Inflammatory macrophage (primary cell): ENCODE measurements around the gene CLEC10A.
"Not testable (repeated sequence)": the region's sequence is repeated elsewhere in the genome, so short reads cannot be mapped to it uniquely, and the experiment has no call there.

ENCODE experiments used
- DNase-seq, 2 donors: peaks; one replicate each; pipeline ENCODE4 v3.0.0-alpha.2; 2020 to 2022
- total RNA-seq, 18 experiments: gene quantifications; one replicate each; lab custom pipeline; 2026; ENCODE audit warnings: mixed read lengths in 6 of 18, inconsistent platforms in 2 of 18; lab: John Stamatoyannopoulos, UW

The CLEC10A gene, protein sequence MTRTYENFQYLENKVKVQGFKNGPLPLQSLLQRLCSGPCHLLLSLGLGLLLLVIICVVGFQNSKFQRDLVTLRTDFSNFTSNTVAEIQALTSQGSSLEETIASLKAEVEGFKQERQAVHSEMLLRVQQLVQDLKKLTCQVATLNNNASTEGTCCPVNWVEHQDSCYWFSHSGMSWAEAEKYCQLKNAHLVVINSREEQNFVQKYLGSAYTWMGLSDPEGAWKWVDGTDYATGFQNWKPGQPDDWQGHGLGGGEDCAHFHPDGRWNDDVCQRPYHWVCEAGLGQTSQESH
- total RNA-seq: 0.29 to 14.2 (median 1.9) reads per million in 18 experiments

- peak; percentile 67 to 79 for DNase-seq
Measured at GRCh38 chr17:7079581-7080455, at the start of gene CLEC10A. TSS of gene CLEC10A (minus strand) at chr17:7080251. CDS start at chr17:7078812, 1,439 bp downstream.

DNA sequence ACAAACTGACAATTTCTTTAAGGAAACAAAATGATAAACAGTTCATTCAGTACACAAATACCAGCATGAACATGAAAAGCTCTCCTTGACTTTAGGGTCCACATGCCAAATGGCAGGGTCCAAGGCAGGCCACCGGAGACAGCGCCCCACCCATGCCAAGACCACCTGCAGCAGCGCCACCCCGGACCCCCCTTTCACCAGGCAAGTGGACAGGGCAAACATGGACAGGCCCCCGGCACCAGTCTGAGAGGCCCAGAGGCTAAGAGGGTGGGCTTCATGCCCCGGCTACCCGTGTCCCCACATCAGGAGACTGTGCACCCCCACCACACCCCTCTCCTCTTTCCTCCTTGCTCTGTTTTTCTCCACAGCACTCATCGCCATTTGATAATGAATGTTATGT lies 49.3 kb upstream of the CLEC10A start:
- no peak for DNase-seq

GRCh38 chr17:7128160-7128559 lies 48.1 kb upstream of the CLEC10A start:
- DNase-seq: no peak

DNA sequence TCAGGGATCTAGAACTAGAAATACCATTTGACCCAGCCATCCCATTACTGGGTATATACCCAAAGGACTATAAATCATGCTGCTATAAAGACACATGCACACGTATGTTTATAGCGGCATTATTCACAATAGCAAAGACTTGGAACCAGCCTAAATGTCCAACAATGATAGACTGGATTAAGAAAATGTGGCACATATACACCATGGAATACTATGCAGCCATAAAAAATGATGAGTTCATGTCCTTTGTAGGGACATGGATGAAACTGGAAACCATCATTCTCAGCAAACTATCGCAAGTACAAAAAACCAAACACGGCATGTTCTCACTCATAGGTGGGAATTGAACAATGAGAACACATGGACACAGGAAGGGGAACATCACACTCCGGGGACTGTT lies 47.5 kb upstream of the CLEC10A start:
- not testable (repeated sequence) for DNase-seq

- DNase-seq: not testable (repeated sequence)
Measured at GRCh38 chr17:7126386-7126785, 46.3 kb upstream of the CLEC10A start.

GRCh38 chr17:7124923-7125322 lies 44.9 kb upstream of the CLEC10A start:
- DNase-seq: no peak

DNA sequence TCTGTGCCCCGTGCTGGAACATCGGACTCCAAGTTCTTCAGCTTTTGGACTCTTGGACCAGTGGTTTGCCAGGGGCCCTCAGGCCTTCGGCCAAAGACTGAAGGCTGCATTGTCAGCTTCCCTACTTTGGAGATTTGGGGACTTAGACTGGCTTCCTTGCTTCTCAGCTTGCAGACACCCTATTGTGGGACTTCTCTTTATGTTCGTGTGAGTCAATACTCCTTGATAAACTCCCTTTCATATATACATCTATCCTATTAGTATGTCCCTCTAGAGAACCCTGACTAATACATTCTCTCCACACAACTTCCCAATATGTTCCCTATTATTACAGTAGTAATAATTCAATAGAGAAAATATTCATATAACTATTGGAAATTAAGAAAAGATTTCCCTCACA lies 43.8 kb upstream of the CLEC10A start:
- DNase-seq: no peak

GRCh38 chr17:7122381-7122780 lies 42.3 kb upstream of the CLEC10A start:
- no peak for DNase-seq

GRCh38 chr17:7120635-7121034 lies 40.6 kb upstream of the CLEC10A start:
- DNase-seq: peak; percentile 47 to 72

DNA sequence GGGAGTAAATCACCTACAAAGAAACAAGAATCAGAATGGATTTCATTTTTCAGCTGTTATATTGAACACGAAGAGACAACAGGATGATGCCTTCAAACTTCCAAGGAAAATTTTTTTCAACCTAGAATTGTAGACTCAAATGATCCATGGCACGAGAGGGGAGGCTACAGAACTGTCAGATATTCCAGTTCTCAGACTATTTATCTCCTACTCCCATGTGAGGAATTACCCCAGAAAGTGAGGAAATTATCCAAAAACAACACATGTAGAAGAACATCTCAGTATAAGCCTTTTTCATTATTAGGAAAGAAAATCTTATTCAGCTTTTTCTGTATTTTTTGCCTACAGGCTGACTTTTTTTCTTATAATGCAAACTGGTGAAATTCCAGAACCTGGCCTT lies 40.1 kb upstream of the CLEC10A start:
- no peak for DNase-seq

DNA sequence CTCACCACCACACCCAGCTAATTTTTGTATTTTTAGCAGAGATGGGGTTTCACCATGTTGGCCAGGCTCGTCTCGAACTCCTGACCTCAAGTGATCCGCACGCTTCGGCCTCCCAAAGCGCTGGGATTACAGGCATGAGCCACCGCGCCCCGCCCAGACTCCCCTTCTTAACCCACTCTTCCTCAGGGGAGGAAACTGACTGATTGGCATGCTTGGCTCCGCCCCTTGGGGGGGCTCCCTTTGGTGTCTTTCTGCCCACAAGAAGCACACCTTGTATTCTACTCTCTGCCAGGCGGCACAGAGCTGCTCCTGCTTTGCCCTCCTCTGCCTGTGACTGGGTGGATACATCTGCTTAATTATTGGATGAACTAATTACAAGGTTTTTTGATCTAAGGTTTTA lies 39.3 kb upstream of the CLEC10A start:
- no peak for DNase-seq

DNA sequence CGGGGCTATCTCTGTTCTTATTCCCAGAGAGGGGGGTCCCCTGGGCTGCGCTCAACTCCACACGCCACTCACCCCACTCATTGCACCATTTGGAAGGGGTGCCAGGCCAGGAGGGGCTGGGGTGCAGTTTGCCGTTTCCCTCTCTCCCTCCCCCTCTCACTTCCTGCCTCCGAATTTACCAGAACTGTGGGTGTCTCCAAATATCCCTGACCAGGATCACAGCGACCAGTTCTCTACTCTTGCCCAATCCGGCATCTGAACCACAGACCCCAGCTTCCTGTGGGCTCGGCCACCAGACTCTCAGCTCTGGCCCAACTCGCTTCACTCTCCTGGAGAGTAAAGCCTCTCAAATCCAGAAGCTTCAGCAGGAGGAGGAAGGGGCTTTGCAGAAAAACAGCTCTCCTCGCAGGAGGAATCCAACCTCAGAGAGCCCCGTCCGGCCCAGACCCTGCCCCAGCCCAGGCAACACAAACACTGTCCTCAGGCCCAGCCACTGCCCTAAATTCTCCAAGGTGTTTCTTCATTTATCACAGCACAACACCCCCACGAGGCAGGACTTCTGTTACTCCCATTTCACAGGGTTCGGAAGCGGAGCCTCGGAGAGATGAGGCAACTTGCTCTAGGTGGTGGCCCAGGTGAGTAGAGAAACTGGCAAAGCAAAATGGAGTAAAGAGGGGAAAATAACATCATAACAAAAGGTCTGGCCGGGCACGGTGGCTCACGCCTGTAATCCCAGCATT lies 35.0 kb upstream of the CLEC10A start:
- peak; percentile 60 to 77 for DNase-seq

DNA sequence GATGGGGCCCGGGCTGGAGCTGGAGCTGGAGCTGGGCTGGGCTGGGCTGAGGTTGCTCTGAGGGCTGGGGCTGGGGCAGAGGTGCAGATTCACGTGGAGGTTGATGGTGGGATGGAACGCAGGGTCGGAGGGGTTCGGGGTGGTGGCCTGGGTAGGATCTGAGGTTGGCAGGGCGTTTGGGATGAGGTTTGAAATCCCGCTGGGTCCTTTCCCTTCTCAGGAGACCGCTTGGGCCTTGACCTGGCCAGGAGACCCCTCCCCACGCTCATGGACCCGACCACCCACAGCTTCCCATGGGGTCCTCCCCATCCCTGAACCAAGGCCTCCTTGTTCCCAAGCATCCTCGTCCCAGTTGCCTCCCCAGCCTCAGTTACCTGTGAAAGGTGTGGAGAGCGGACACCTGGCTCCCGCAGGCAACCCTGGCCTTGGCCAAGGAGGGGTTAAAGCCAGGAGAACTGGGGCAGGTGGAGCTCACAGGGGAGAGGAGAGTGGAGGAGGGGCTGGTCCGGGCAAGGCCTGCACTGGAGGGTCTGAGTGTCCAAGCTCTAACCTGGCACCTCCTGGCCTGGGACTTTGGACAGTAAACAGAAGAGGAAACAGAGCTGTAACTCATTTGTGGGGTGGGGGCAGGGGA lies 34.3 kb upstream of the CLEC10A start, which contains the start of gene ASGR2:
Gene ASGR2 (minus strand): TSS at position 582 of the 634 bp plus-strand sequence. CDS start 582 bp downstream, outside the sequence.
- DNase-seq: no peak

DNA sequence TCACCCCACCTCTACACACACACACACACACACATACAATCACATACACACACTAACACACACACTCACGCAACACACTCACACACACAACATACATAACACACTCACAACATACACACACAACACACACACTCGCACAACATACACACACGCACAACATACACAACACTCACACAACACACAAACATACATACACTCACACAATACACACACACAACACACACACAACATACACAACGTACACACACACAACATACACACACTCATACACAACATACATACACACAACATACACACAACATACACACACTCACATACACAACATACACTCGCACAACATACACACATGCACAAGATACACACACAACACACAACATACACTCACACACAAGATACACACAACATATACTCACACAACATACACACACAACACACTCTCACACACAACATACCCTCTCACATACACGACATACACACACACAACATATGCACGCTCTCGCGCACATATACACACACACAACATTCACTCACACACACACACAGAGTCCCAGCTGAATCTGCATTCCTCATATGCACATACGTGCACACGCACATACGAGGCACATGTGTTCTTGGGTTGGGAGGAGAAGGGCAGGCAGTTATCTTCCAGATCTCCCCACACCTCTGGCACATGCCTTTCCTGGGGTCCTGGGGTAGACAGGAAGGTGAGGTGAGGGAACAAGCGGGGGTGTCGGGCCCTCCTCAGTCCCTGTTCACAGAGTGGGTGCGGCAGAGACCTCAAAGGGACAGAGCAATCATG lies 33.4 kb upstream of the CLEC10A start:
- no peak for DNase-seq

- DNase-seq: no peak
Measured at GRCh38 chr17:7112510-7113108, 32.6 kb upstream of the CLEC10A start.

DNA sequence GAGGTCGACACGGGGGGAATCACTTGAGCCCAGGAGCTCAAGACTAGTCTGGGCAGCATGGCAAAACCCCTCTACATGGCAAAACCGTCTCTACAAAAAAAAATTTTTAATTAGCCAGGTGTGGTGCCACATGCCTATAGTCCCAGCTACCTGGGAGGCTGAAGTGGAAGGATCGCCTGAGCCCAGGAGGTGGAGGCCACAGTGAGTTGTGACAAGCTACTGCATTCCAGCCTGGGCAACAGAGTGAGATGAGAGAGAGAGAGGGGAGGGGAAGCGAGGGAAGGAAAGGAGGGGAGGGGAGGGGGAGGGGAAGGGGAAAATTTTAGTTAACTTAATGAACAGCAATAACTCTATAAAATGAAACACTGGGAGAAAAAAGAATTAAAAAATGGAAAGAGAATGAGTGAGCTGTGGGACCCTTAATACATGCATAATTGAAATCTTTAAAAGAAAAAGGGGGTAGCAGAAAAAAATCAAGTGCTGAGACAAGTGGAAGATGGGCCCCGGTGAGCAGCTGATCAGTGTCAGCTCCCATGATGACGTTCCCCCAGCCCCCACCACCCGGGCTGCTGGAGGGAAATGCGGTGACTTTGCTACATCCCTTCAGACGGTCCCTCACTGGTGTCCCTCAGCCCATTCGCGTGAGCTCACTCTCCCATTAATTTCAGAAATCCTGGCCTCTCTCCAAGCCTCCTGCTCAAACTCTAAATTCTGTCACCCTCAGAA lies 31.9 kb upstream of the CLEC10A start:
- DNase-seq: peak; percentile 6 to 39

DNA sequence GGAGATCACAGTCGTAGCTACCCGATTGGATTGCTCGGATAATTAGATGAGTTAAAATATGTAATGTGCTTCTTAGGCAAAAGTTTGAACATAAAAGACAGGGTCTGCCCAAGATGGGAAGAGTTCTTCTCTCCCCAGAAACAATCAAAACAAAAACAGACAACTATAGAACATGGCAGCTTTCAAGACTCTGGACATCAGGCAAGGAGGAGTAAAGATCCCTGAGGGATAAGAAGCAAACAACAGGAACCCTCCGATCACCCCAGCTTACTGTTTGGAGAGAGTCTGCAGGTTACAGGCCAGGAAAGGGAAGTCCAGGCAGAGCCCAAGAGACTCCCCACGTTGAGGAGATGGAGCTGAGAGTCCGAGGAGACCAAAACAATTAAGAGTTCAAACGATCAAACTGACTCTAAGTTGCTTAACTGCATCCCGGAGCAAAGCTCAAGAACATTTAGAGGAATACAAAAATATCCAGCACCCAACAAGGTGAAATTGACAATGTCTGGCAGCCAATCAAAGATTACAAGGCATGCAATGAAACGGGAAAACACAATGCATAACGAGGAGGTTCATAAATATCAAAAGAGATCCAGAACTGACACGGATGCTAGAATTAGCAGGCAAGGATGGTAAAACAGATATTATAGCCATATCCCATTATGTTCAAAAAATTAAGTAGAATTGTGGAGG lies 30.7 kb upstream of the CLEC10A start:
- DNase-seq: no peak

DNA sequence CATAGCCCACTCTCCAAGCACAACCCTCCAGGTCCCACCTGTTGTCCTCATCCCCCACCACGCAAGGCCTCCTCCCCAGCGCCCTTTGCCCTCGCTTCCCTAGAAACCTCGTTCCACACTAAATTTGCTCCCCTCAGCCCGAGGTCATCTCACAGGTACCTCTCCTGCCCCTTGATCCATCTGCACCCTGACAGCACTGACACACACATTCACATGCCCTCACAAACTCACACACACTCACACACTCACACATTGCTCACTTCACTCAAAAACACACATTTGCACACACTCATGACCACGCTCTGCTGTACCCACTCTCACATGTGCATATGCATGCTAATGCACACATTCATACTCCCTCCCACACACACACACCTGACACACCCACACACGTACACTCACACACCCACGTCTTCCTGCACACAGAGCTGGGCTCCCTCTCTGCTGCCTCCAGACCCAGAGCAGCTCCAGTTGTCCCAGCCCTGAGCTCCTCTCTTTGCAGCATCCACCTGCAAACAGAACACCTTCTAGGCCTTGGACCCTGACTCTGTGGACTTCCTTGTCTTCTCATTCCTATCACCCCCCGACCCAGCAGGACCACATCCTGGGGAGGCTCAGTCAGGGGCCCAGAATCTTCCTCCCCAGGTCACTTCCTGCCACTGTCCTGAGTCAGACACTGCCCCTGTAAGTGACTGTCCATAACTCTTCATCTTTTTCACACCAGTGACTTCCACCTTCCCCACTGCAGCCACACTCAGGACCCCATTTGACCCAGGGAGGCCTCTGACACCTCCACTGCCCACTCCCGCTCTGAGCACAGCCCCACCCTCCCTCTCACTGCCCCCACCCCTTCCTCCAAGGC lies 29.6 kb upstream of the CLEC10A start:
- no peak for DNase-seq

GRCh38 chr17:7108981-7109380 lies 28.9 kb upstream of the CLEC10A start:
- no peak for DNase-seq
